Dendritic cell treated with granulocyte-macrophage colony-stimulating factor and Interleukin-4, amounts not matched to agents 40 ng/mL and 50 ng/mL, for 4 days (primary cell): ENCODE measurements around the gene DYNC1I1.

ENCODE experiments used
- H3K27ac Mint-ChIP-seq: one replicate; pipeline ENCODE4 v1.8.0; 2022; ENCODE audit warnings: mild to moderate bottlenecking, mixed read lengths
- H3K27me3 Mint-ChIP-seq: one replicate; pipeline ENCODE4 v1.8.0; 2022; ENCODE audit warnings: mild to moderate bottlenecking, mixed read lengths
- H3K36me3 Mint-ChIP-seq: one replicate; pipeline ENCODE4 v1.8.0; 2022; ENCODE audit warnings: low read depth, mixed read lengths
- H3K4me1 Mint-ChIP-seq: one replicate; pipeline ENCODE4 v1.8.0; 2022; ENCODE audit warnings: low read depth, mixed read lengths
- H3K4me3 Mint-ChIP-seq: one replicate; pipeline ENCODE4 v1.8.0; 2022; ENCODE audit warnings: mild to moderate bottlenecking, moderate library complexity, mixed read lengths
- H3K9me3 Mint-ChIP-seq: one replicate; pipeline ENCODE4 v1.8.0; 2022; ENCODE audit warnings: mixed read lengths
- intact Hi-C: fragments of 100-400 bp; cut with micrococcal nuclease; formaldehyde crosslinking; loops from one replicate; pipeline ENCODE4 v1.15.0; 2022

The DYNC1I1 gene

GRCh38 chr7:95955748-95956147, 183.4 kb downstream of the DYNC1I1 start:
- intact Hi-C loops, result no loop called here
- Mint-ChIP-seq H3K27ac (no peak overlapping the region), H3K9me3 (no peaks in the 10 kb centered on the region), H3K4me1 (no peaks in the 10 kb centered on the region), H3K27me3 (no peaks in the 10 kb centered on the region), H3K4me3 (no peak overlapping the region), H3K36me3 (no peaks in the 10 kb centered on the region)

DNA sequence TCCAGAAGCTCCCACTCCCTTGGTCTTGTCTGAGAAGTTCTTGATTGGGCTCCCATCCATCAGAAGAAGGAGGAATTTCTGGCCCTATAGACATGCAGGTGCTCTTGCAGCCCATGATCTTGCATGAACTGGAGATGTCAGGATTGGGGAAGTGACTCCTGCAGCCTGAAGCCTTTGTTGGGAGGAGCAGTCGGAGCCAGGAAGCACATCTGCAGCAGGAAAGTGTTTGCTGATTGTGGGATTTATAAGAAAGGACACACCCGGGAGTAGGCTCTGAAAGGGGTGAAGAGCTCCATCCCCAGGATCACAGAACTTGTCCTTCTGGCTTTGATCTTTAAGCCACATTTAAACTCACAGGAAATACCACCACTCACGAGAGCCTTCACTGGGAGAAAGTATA, 185.2 kb downstream of the DYNC1I1 start:
- H3K27me3 Mint-ChIP-seq, result no peaks in the 10 kb centered on the region
- intact Hi-C loops, result no loop called here
- H3K9me3 Mint-ChIP-seq, result peaks cover 6% of the 10 kb centered on the region
- H3K4me3 Mint-ChIP-seq, result no peak overlapping the region
- H3K4me1 Mint-ChIP-seq, result no peaks in the 10 kb centered on the region
- H3K36me3 Mint-ChIP-seq, result no peaks in the 10 kb centered on the region
- H3K27ac Mint-ChIP-seq, result no peak overlapping the region

DNA sequence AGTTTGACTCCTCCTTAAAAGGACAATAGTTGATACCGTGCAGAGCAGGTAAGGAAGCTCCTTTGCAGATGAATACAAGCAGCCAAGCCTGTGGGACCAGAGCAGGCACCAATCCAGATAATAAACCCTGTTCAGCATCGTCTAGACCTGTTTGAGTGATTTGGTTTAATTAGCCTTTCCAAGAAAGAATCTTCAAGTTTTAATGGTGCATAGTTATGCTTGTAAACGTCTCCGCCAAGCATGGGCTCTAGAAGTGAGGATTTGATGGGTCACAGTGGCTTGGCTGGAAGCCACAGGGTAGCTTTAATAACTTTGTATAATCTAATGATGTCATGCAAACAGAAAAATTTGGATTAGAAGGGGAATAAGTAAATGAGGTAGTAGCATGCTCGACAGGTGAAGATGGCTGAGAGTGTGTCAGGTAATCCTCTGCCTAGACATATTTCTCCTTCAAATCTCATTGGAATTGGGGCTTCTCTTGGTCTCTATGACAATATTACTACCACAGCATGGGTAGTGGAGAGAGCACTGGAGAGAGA, 188.4 kb downstream of the DYNC1I1 start:
- H3K36me3 Mint-ChIP-seq, result no peaks in the 10 kb centered on the region

DNA sequence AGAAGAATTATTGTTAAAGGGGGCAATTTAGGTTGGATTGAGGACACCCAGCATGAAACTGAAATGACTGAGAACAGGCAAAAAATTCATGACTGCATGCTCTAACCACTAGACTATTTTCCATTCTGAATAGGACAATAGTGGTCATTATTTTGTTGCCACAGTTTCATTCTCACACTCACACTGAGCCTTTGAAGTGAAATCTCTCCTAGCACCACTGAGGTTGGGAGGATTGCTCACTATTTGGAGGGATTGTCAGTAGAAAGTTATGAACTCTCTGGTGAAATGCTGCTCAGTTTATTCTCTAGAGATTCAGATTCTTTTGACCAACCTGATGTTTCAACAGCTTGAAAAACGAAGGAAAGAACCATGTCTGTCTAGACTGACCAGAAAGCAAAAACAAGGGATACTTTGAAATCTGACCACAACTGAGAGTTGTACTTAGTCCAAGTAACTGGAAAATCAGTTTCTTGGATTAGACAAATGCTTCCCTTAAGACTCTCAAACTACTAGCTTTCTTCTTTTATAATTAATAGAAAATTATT, 191.2 kb downstream of the DYNC1I1 start:
- H3K9me3 Mint-ChIP-seq, result peaks cover 24% of the 10 kb centered on the region
- intact Hi-C loops, result no loop called here
- H3K4me3 Mint-ChIP-seq, result no peak overlapping the region
- no peaks in the 10 kb centered on the region for H3K27me3 Mint-ChIP-seq
- H3K4me1 Mint-ChIP-seq, result no peaks in the 10 kb centered on the region
- H3K27ac Mint-ChIP-seq, result no peak overlapping the region
- H3K36me3 Mint-ChIP-seq, result no peaks in the 10 kb centered on the region

More for the DNA sequence above, 188.4 kb downstream of the DYNC1I1 start:
- intact Hi-C loops, result no loop called here
- no peaks in the 10 kb centered on the region for H3K4me1 Mint-ChIP-seq
- H3K9me3 Mint-ChIP-seq, result peaks cover 24% of the 10 kb centered on the region
- H3K27me3 Mint-ChIP-seq, result no peaks in the 10 kb centered on the region
- H3K27ac Mint-ChIP-seq, result no peak overlapping the region
- H3K4me3 Mint-ChIP-seq, result no peak overlapping the region

- Mint-ChIP-seq H3K4me3 (no peak overlapping the region), H3K9me3 (no peaks in the 10 kb centered on the region), H3K4me1 (peaks cover 9% of the 10 kb centered on the region), H3K36me3 (no peaks in the 10 kb centered on the region), H3K27ac (no peak overlapping the region), H3K27me3 (no peaks in the 10 kb centered on the region)
- intact Hi-C loops, result no loop called here
These were observed 199.4 kb downstream of the DYNC1I1 start for GRCh38 chr7:95971716-95972115.

GRCh38 chr7:95972523-95972922, 200.2 kb downstream of the DYNC1I1 start:
- peaks cover 9% of the 10 kb centered on the region for H3K4me1 Mint-ChIP-seq
- H3K9me3 Mint-ChIP-seq, result no peaks in the 10 kb centered on the region

DNA sequence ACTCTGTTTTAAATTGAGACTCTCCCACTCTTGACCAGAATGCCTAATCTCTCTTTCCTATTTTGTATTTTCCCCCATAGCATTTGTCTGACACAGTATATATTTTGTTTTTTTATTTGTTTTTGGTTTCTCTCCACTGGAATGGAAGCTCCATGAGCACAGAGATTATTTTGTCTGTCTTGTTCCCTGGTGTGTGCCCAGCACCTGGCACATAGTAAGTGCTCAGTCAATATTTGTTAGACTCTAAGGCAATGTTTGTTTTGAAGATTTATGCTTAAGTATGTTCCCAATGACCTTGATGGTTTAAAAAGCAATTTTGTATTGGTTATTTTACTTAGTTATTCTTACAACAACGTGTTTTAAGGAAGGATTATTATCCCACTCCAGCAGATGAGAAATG, 201.8 kb downstream of the DYNC1I1 start:
- no peak overlapping the region for H3K4me3 Mint-ChIP-seq

More at GRCh38 chr7:95972523-95972922, 200.2 kb downstream of the DYNC1I1 start:
- Mint-ChIP-seq H3K27me3 (no peaks in the 10 kb centered on the region), H3K27ac (no peak overlapping the region), H3K36me3 (no peaks in the 10 kb centered on the region), H3K4me3 (no peak overlapping the region)
- intact Hi-C loops, result no loop called here

GRCh38 chr7:95976369-95977060, 204.2 kb downstream of the DYNC1I1 start:
- intact Hi-C loops, result no loop called here
- Mint-ChIP-seq H3K9me3 (no peaks in the 10 kb centered on the region), H3K27me3 (no peaks in the 10 kb centered on the region), H3K4me3 (no peak overlapping the region), H3K27ac (no peak overlapping the region), H3K4me1 (no peaks in the 10 kb centered on the region), H3K36me3 (no peaks in the 10 kb centered on the region)

More for the DNA sequence above, 201.8 kb downstream of the DYNC1I1 start:
- Mint-ChIP-seq H3K27ac (no peak overlapping the region), H3K9me3 (no peaks in the 10 kb centered on the region), H3K36me3 (no peaks in the 10 kb centered on the region), H3K4me1 (peaks cover 7% of the 10 kb centered on the region), H3K27me3 (no peaks in the 10 kb centered on the region)
- intact Hi-C loops, result no loop called here

DNA sequence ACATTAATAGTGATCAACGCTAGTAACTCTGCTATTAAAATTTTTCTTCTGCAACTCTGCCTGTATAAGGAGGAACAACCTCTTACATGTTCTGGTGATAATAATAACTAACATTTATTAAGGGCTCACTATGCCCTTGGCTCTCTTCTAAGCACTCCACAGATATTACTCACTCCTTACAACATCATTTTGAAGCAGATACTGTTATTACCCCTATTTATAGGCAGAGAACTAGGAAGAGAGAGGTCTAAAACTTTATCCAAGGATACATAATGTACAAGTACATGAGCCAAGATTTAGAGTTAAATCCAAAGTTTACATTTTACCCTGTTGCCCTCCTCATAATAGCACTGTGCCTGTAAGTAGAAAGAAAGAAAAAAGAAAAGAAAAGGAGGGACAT, 205.6 kb downstream of the DYNC1I1 start:
- intact Hi-C loops, result no loop called here
- Mint-ChIP-seq H3K27me3 (no peaks in the 10 kb centered on the region), H3K4me3 (no peak overlapping the region), H3K9me3 (no peaks in the 10 kb centered on the region), H3K27ac (no peak overlapping the region), H3K4me1 (no peaks in the 10 kb centered on the region), H3K36me3 (no peaks in the 10 kb centered on the region)

DNA sequence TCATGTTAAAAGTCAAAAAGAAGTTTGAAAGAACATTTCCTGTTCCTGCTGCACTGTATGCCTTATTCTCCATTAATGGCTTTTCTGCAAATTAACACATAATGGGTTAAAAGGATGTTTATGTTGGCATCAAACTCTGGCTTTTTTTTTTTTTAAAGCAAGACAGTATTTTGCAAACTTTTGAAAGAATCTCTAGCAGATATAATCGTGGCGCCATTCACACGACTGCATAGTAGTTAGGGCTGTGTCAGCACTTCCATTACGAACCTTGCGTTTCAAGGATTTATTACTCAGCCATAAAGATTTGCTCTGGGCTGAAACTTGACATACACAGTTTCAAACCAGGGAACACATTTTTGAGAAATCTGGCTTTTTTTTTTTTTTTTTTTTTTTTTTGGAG, 207.8 kb downstream of the DYNC1I1 start:
- Mint-ChIP-seq H3K27me3 (no peaks in the 10 kb centered on the region), H3K27ac (no peak overlapping the region), H3K4me3 (no peak overlapping the region), H3K4me1 (no peaks in the 10 kb centered on the region), H3K9me3 (no peaks in the 10 kb centered on the region), H3K36me3 (no peaks in the 10 kb centered on the region)
- intact Hi-C loops, result no loop called here

DNA sequence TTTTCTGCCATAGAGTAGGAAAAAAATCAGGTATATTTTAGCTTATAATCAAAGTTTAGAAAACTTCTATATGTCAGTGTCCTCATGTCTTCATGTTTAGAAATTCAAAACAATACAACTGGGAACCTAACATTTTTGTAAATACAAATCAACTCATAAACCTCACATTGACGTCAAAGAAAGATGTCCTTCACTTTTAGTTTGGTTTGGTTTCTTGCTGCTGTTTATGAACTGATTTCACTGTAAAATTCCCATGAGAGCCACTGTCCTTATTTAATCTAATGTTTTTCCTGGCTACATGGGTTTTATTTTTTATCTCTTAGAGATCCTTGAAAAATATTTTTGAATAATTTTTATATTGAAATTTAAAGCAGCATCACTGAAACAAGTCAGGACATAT, 208.4 kb downstream of the DYNC1I1 start:
- Mint-ChIP-seq H3K4me3 (no peak overlapping the region), H3K36me3 (no peaks in the 10 kb centered on the region), H3K27me3 (no peaks in the 10 kb centered on the region), H3K27ac (no peak overlapping the region), H3K4me1 (no peaks in the 10 kb centered on the region), H3K9me3 (no peaks in the 10 kb centered on the region)
- intact Hi-C loops, result no loop called here

GRCh38 chr7:95986178-95986764, 213.9 kb downstream of the DYNC1I1 start:
- no peaks in the 10 kb centered on the region for H3K36me3 Mint-ChIP-seq
- H3K27me3 Mint-ChIP-seq, result no peaks in the 10 kb centered on the region
- H3K27ac Mint-ChIP-seq, result no peak overlapping the region
- no peak overlapping the region for H3K4me3 Mint-ChIP-seq
- intact Hi-C loops, result no loop called here
- H3K4me1 Mint-ChIP-seq, result no peaks in the 10 kb centered on the region
- no peaks in the 10 kb centered on the region for H3K9me3 Mint-ChIP-seq

GRCh38 chr7:95989301-95989700, 216.9 kb downstream of the DYNC1I1 start:
- Mint-ChIP-seq H3K36me3 (no peaks in the 10 kb centered on the region), H3K4me1 (no peaks in the 10 kb centered on the region), H3K9me3 (no peaks in the 10 kb centered on the region), H3K27ac (no peak overlapping the region), H3K4me3 (no peak overlapping the region), H3K27me3 (no peaks in the 10 kb centered on the region)
- intact Hi-C loops, result no loop called here

DNA sequence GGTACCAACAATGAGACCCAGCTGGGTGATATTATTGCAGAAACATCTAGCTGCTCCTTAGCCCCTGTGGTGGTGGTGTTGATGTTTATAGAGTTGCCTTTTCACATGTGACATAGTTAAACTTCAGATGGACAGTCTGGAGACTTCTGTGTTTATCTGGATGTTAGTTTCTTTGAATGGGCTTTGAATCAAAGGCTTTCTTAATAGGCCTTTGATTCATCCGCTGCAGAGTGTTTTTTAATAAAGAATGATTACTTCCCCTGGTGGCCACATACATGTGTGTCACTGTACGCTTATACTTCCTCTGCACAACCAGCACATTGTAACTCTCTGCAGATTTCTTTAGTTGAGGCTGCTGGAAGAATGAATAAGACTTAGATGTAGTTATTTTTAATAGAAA, 221.0 kb downstream of the DYNC1I1 start:
- H3K9me3 Mint-ChIP-seq, result no peaks in the 10 kb centered on the region
- intact Hi-C loops, result no loop called here
- H3K27me3 Mint-ChIP-seq, result no peaks in the 10 kb centered on the region
- no peak overlapping the region for H3K27ac Mint-ChIP-seq
- H3K36me3 Mint-ChIP-seq, result no peaks in the 10 kb centered on the region
- H3K4me3 Mint-ChIP-seq, result no peak overlapping the region
- no peaks in the 10 kb centered on the region for H3K4me1 Mint-ChIP-seq
